Esophagus (tissue), 2 donors: ENCODE measurements around the gene INPP1. TPM values are rescaled to one million over a fixed set of nuclear protein-coding genes. Genes with fewer than 3 reads are reported as not detected.

Source experiments
- H3K27ac ChIP-seq, 2 donors: one replicate each; pipeline ENCODE4 v1.5.1; 2013; ENCODE audit warnings: low read depth in 2 of 2, mild to moderate bottlenecking in 2 of 2, inconsistent platforms in 1 of 2, low read length in 1 of 2, moderate library complexity in 1 of 2
- H3K27me3 ChIP-seq, 2 donors: one replicate each; pipeline ENCODE4 v1.6.1; 2013; ENCODE audit warnings: low read length in 2 of 2, control low read depth in 1 of 2, mild to moderate bottlenecking in 1 of 2; ENCODE audit not compliant: insufficient read depth in 2 of 2, control insufficient read depth in 1 of 2
- H3K36me3 ChIP-seq, 2 donors: one replicate each; pipeline ENCODE4 v1.6.1; 2013; ENCODE audit warnings: low read length in 1 of 2; ENCODE audit not compliant: control insufficient read depth in 2 of 2, insufficient read depth in 2 of 2
- H3K4me1 ChIP-seq, 2 donors: one replicate each; pipeline ENCODE4 v1.6.1; 2013; ENCODE audit warnings: low read length in 1 of 2; ENCODE audit not compliant: control insufficient read depth in 2 of 2, insufficient read depth in 2 of 2
- H3K4me3 ChIP-seq, 2 donors: one replicate each; pipeline ENCODE4 v1.5.1; 2013; ENCODE audit warnings: low read length in 2 of 2, mild to moderate bottlenecking in 2 of 2, low read depth in 1 of 2, moderate library complexity in 1 of 2
- H3K9me3 ChIP-seq, 2 donors: one replicate each; pipeline ENCODE4 v1.6.1; 2013; ENCODE audit warnings: mild to moderate bottlenecking in 2 of 2, low read depth in 1 of 2, low read length in 1 of 2, moderate library complexity in 1 of 2; ENCODE audit not compliant: control insufficient read depth in 2 of 2, insufficient read depth in 1 of 2
- WGBS, 2 donors: extraction: QIAGEN DNeasy Blood & Tissue Kit; methylation state at CpG; one replicate each; pipeline ENCODE4 v1.1.7; 2013; 5-methylcytosine and 5-hydroxymethylcytosine counted together
- polyA plus RNA-seq, 2 donors: library from polyadenylated mRNA; stranded (reverse); fragments of 200-250 nt; gene quantifications; one replicate each; pipeline ENCODE4 v1.2.3, GENCODE V29; 2013
- donor health status: healthy with polysubstance abuse.
- donor health status: Bipolar disorder and iron deficiency.

Gene INPP1
- polyA plus RNA-seq, 2 donors = 51.8 to 79.2 TPM

- Histone ChIP-seq H3K4me1 (no peaks in the 10 kb centered on the region), H3K36me3 (peaks cover 5 to 8% of the 10 kb centered on the region in 2 donors), H3K4me3 (no peak overlapping the region), H3K9me3 (no peaks in the 10 kb centered on the region), H3K27ac (no peak overlapping the region), H3K27me3 (no peaks in the 10 kb centered on the region)
- WGBS, 2 donors = 89 to 97% methylated on average over 2 of the region's 2 CpGs
Observed at GRCh38 chr2:190369635-190370034, 26.2 kb downstream of the INPP1 start.

DNA sequence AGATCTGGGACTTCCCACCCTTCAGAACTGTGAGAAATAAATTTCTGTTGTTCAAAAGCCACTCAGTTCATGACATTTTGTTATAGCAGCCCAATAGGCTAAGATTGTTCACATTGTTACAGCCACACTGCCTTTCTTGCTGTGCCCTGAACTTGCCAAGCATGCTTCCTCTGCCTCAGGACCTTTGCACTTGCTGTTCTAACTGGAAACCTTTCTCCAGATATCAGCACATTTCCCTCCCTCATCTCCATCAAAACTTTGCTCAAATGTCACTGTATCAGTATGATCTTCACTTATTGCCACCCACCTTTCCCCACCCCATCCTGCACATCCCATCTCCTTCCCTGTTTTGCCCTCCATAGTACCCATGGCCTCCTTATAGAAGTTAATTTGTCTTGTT, 32.7 kb downstream of the INPP1 start:
- Histone ChIP-seq H3K36me3 (peaks cover 2% of the 10 kb centered on the region in 2 donors), H3K4me1 (no peaks in the 10 kb centered on the region), H3K4me3 (no peak overlapping the region), H3K27me3 (no peaks in the 10 kb centered on the region), H3K9me3 (no peaks in the 10 kb centered on the region), H3K27ac (no peak overlapping the region)

DNA sequence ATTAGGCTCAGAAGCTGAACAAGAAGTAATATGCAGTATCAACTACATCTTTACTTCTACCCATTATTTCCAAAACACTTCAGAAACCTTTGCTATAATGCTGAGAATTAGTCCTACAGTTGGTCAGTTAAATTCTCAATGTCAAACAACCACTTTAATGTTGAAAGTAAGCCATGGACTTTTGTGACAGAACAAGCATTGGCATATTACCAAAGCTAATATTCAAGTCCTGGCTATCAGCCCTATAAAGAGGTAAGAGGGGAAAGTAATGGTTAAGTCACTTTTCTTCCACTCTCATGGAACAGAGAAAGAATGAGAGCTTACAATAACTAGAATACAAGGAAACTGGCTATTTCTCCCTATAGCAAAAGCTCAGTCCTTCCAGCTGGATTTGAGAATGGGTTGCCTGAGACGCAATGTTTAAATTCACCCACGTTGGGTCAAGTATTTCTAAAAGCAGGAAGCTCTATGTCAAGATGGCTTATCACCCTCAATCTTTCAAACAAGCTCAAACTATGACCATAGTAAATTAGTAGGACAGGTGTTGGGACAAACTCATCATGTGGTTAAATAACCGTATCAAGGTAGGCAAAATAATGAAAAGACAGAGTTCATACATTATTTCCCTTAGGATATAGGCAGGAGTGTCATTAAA, 33.3 kb downstream of the INPP1 start:
- Histone ChIP-seq H3K9me3 (no peaks in the 10 kb centered on the region), H3K27me3 (no peaks in the 10 kb centered on the region), H3K36me3 (no peaks in the 10 kb centered on the region), H3K4me3 (no peak overlapping the region), H3K27ac (no peak overlapping the region), H3K4me1 (no peaks in the 10 kb centered on the region)
- WGBS, 2 donors = 73 to 75% methylated on average over 3 of the region's 3 CpGs

DNA sequence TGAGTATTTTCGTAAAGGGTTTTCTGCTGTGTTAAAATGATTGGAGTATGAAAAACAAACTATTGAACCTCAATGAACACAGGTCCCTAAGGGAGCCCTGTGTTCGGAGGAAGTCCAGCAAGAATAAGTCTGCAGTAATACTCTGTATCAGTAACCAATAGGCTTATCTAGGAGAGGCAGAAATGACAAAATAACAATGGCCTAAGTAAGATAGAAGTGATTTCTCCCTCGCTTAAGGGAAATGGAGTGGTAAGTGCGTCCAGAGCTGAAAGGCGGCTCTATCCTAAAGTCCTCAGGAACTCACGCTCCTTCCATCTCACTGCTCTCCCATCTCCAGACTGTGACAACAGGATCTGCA, 35.5 kb downstream of the INPP1 start:
- H3K27ac ChIP-seq = no peak overlapping the region
- no peaks in the 10 kb centered on the region for H3K9me3 ChIP-seq
- H3K4me1 ChIP-seq = no peaks in the 10 kb centered on the region
- 89 to 92% methylated on average over 6 of the region's 6 CpGs for WGBS, 2 donors
- H3K27me3 ChIP-seq = no peaks in the 10 kb centered on the region
- no peak overlapping the region for H3K4me3 ChIP-seq
- no peaks in the 10 kb centered on the region for H3K36me3 ChIP-seq

GRCh38 chr2:190379249-190379964, 36.0 kb downstream of the INPP1 start:
- Histone ChIP-seq H3K4me3 (no peak overlapping the region), H3K36me3 (no peaks in the 10 kb centered on the region), H3K27me3 (no peaks in the 10 kb centered on the region), H3K27ac (no peak overlapping the region), H3K9me3 (no peaks in the 10 kb centered on the region), H3K4me1 (no peaks in the 10 kb centered on the region)
- WGBS, 2 donors = 77 to 78% methylated on average over 10 of the region's 10 CpGs

DNA sequence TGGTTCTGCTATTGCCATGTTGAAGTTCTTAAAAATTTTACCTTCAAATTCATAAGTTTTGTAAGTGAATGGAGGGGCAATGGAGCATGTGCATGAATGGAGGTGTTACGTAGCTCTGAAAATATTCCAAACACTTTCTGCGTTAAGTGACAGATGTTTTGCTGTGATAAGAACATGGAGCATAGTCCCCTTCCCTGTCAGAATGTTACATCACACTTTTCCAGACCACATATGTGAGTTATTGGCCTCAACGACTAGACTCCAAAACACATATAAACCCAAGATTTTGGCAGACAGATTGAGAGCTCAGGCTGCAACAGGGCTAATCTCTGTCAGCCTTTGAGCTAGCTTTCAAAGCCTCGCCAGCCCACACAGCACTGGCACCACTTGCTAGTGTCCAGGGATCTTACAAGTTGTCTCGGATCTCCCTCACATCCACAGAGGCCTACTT, 37.6 kb downstream of the INPP1 start:
- Histone ChIP-seq H3K4me1 (no peaks in the 10 kb centered on the region), H3K36me3 (no peaks in the 10 kb centered on the region), H3K27me3 (no peaks in the 10 kb centered on the region), H3K4me3 (no peak overlapping the region), H3K9me3 (no peaks in the 10 kb centered on the region), H3K27ac (no peak overlapping the region)
- WGBS, 2 donors = 74 to 80% methylated on average over 5 of the region's 5 CpGs

GRCh38 chr2:190382851-190383250, 39.5 kb downstream of the INPP1 start:
- H3K27ac ChIP-seq = no peak overlapping the region
- no peaks in the 10 kb centered on the region for H3K27me3 ChIP-seq
- H3K9me3 ChIP-seq = no peaks in the 10 kb centered on the region
- 41 to 48% methylated on average over 1 of the region's 1 CpG for WGBS, 2 donors
- H3K36me3 ChIP-seq = no peaks in the 10 kb centered on the region
- no peak overlapping the region for H3K4me3 ChIP-seq
- no peaks in the 10 kb centered on the region for H3K4me1 ChIP-seq

- 96 to 98% methylated on average over 3 of the region's 3 CpGs for whole genome bisulfite sequencing, 2 donors
- H3K27me3 ChIP-seq = no peaks in the 10 kb centered on the region
- no peaks in the 10 kb centered on the region for H3K9me3 ChIP-seq
- H3K27ac ChIP-seq = no peak overlapping the region
- H3K36me3 ChIP-seq = no peaks in the 10 kb centered on the region
- H3K4me1 ChIP-seq = no peaks in the 10 kb centered on the region
- H3K4me3 ChIP-seq = no peak overlapping the region
Observed at GRCh38 chr2:190387422-190387821, 44.0 kb downstream of the INPP1 start.

DNA sequence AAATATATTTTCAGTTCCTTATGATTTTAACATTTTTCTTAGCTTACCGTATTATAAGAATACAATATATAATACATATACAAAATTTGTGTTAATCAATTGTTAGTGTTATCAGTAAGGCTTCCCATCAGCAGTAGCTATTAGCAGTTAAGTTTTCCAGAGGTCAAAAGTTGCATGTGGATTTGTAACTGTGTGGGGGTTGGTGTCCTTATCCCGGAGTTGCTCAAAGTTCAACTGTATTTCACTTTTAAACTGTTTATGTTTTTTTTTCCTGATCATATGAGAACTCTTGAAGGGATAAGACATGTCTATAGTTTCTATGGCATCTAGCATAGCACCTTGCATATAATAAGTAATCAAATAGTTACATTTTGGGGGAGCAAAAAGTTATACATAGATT, 52.9 kb downstream of the INPP1 start:
- no peak overlapping the region for H3K4me3 ChIP-seq
- H3K9me3 ChIP-seq = no peaks in the 10 kb centered on the region
- H3K36me3 ChIP-seq = no peaks in the 10 kb centered on the region
- H3K4me1 ChIP-seq = no peaks in the 10 kb centered on the region
- H3K27me3 ChIP-seq = no peaks in the 10 kb centered on the region
- no peak overlapping the region for H3K27ac ChIP-seq
- 75 to 83% methylated on average over 2 of the region's 2 CpGs for WGBS, 2 donors
